GM23248 (cell line): ENCODE data around the gene DDX43.

Source experiments
- EZH2 ChIP-seq: fragments of 200-600 bp; sonication (generic); IDR thresholded peaks from 2 replicates; pipeline ENCODE4 v1.6.1; 2018; ENCODE audit warnings: antibody characterized with exemption, mild to moderate bottlenecking; ENCODE audit not compliant: insufficient read depth, poor library complexity, severe bottlenecking
- EZH2phosphoT487 ChIP-seq: fragments of 200-600 bp; sonication (generic); IDR thresholded peaks from 2 replicates; pipeline ENCODE4 v1.6.1; 2018; ENCODE audit warnings: antibody characterized with exemption, moderate library complexity, mild to moderate bottlenecking, low read depth; ENCODE audit not compliant: insufficient read depth

- no peak for TF ChIP-seq EZH2phosphoT487
- TF ChIP-seq EZH2 = no peak
Observed at GRCh38 chr6:73369563-73369962, 25.1 kb upstream of the DDX43 start, which contains the start of gene OOEP.
